Measurements from ENCODE around the gene RBMS3.

DNA sequence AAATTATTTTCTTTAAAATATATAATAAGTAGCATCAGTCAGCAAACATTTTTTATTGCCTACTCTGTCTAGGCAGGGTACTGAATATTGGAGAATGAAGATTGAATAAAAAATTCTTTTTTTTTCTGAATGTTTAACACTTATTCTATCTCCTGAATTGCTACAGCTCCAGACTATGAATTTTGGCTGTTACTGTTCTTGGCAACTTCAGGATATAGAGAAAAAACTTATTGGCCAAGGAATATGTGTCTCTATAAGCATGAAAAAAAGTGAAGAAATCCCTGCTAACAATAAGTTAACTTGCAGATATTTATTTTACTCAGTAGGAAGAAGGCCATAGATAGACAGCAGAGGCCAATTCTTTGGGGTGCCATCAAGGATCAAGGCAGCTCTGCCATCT lies 309.6 kb downstream of the RBMS3 start:
- TF ChIP-seq, protein P1, sequence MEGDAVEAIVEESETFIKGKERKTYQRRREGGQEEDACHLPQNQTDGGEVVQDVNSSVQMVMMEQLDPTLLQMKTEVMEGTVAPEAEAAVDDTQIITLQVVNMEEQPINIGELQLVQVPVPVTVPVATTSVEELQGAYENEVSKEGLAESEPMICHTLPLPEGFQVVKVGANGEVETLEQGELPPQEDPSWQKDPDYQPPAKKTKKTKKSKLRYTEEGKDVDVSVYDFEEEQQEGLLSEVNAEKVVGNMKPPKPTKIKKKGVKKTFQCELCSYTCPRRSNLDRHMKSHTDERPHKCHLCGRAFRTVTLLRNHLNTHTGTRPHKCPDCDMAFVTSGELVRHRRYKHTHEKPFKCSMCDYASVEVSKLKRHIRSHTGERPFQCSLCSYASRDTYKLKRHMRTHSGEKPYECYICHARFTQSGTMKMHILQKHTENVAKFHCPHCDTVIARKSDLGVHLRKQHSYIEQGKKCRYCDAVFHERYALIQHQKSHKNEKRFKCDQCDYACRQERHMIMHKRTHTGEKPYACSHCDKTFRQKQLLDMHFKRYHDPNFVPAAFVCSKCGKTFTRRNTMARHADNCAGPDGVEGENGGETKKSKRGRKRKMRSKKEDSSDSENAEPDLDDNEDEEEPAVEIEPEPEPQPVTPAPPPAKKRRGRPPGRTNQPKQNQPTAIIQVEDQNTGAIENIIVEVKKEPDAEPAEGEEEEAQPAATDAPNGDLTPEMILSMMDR (IDR thresholded peaks at IDR 0.05) = no peak
- no peak for TF ChIP-seq EZH2phosphoT487 (IDR thresholded peaks at IDR 0.05)
